IMR-90 (cell line): ENCODE data around the gene IL1RAP. TPM values are rescaled to one million over a fixed set of nuclear protein-coding genes. Genes with fewer than 3 reads are reported as not detected.
A peak's percentile ranks its signal among the peaks of the same experiment; 100 is the strongest.

Experiments used
- ATAC-seq: fragments of 200-7000 bp; cut with Tn5 transposase; 2 replicates; pipeline ENCODE4 v1.9.1; 2020; ENCODE audit warnings: low read depth, mild to moderate bottlenecking, moderate library complexity
- BruUV-seq: library from RNA; stranded (reverse); fragments of 400-500 nt; replicated peaks from 2 replicates; lab custom pipeline; 2021; lab: Mats Ljungman, UMichigan
- CTCF ChIA-PET: fragments of 300-600 bp; formaldehyde crosslinking; extraction: SDS; loops from one replicate; lab custom pipeline; 2021; ENCODE audit warnings: antibody characterized with exemption; lab: Yijun Ruan, JAX
- POLR2A ChIA-PET: fragments of 300-600 bp; sonication (Branson Sonifier 250); formaldehyde crosslinking; loops from one replicate; lab custom pipeline; 2022; ENCODE audit warnings: antibody characterized with exemption; ENCODE audit not compliant: unreplicated experiment; lab: Charles Lee
- DNase-seq: peaks from one replicate; pipeline ENCODE4 v3.0.0; 2013
- H2AFZ ChIP-seq: replicated peaks from 2 replicates; pipeline ENCODE3; 2013; ENCODE audit warnings: low read length, mild to moderate bottlenecking; ENCODE audit not compliant: poor library complexity
- H2AK5ac ChIP-seq: 2 replicates; pipeline ENCODE4 v1.6.1; 2013; ENCODE audit warnings: low read depth, low read length, inconsistent platforms
- H2AK9ac ChIP-seq: replicated peaks from 2 replicates; pipeline ENCODE3; 2013; ENCODE audit warnings: mild to moderate bottlenecking, low read depth, low read length, moderate library complexity; ENCODE audit not compliant: poor library complexity
- H2BK120ac ChIP-seq: 2 replicates; pipeline ENCODE4 v1.6.1; 2013; ENCODE audit warnings: low read depth, low read length, inconsistent platforms
- H2BK15ac ChIP-seq: 3 replicates; pipeline ENCODE4 v1.6.1; 2013; ENCODE audit warnings: low read depth, low read length, inconsistent platforms
- H2BK20ac ChIP-seq: 2 replicates; pipeline ENCODE4 v1.6.1; 2013; ENCODE audit warnings: low read depth, mild to moderate bottlenecking, inconsistent platforms, low read length, moderate library complexity
- H2BK5ac ChIP-seq: 2 replicates; pipeline ENCODE4 v1.6.1; 2013; ENCODE audit warnings: mild to moderate bottlenecking, low read depth, low read length, inconsistent platforms; ENCODE audit not compliant: poor library complexity, severe bottlenecking
- H3K14ac ChIP-seq: replicated peaks from 2 replicates; pipeline ENCODE4 v1.6.1; 2013; ENCODE audit warnings: low read depth, low read length, inconsistent platforms
- H3K18ac ChIP-seq: 2 replicates; pipeline ENCODE4 v1.6.1; 2013; ENCODE audit warnings: low read depth, low read length, control low read depth
- H3K23ac ChIP-seq: 2 replicates; pipeline ENCODE4 v1.6.1; 2013; ENCODE audit warnings: low read depth, low read length, inconsistent platforms
- H3K27ac ChIP-seq: 2 replicates; pipeline ENCODE4 v1.5.1; 2013; ENCODE audit warnings: mild to moderate bottlenecking, control low read depth, low read length; ENCODE audit not compliant: insufficient read depth
- H3K27me3 ChIP-seq: 2 replicates; pipeline ENCODE4 v1.6.1; 2013; ENCODE audit warnings: low read length; ENCODE audit not compliant: control insufficient read depth, insufficient read depth
- H3K36me3 ChIP-seq: 2 replicates; pipeline ENCODE4 v1.6.1; 2013; ENCODE audit warnings: low read length, mixed read lengths; ENCODE audit not compliant: control insufficient read depth, insufficient read depth
- H3K4ac ChIP-seq: 2 replicates; pipeline ENCODE4 v1.6.1; 2013; ENCODE audit warnings: low read depth, low read length, inconsistent platforms
- H3K4me1 ChIP-seq: 2 replicates; pipeline ENCODE4 v1.6.1; 2013; ENCODE audit warnings: low read length, mixed read lengths; ENCODE audit not compliant: control insufficient read depth, insufficient read depth
- H3K4me2 ChIP-seq: 2 replicates; pipeline ENCODE4 v1.6.1; 2013; ENCODE audit warnings: low read depth, mild to moderate bottlenecking, control low read depth, low read length, moderate library complexity
- H3K4me3 ChIP-seq: 2 replicates; pipeline ENCODE4 v1.5.1; 2013; ENCODE audit warnings: low read depth, mild to moderate bottlenecking, control low read depth, low read length, moderate library complexity; ENCODE audit not compliant: insufficient read depth
- H3K56ac ChIP-seq: 2 replicates; pipeline ENCODE4 v1.6.1; 2013; ENCODE audit warnings: low read length, inconsistent platforms; ENCODE audit not compliant: insufficient read depth; ENCODE audit errors: extremely low read depth
- H3K79me1 ChIP-seq, 2 experiments: 2 replicates each; pipeline ENCODE4 v1.6.1; 2013; ENCODE audit warnings: low read length in 2 of 2, inconsistent platforms in 1 of 2, low read depth in 1 of 2
- H3K9ac ChIP-seq: 2 replicates; pipeline ENCODE4 v1.6.1; 2013; ENCODE audit warnings: low read depth, low read length, control low read depth
- H3K9me1 ChIP-seq: 2 replicates; pipeline ENCODE4 v1.6.1; 2013; ENCODE audit warnings: low read length, inconsistent platforms; ENCODE audit not compliant: insufficient read depth
- H3K9me3 ChIP-seq: 2 replicates; pipeline ENCODE4 v1.6.1; 2013; ENCODE audit warnings: low read length; ENCODE audit not compliant: control insufficient read depth, insufficient read depth
- H4K20me1 ChIP-seq: 2 replicates; pipeline ENCODE4 v1.6.1; 2013; ENCODE audit warnings: low read length, inconsistent platforms; ENCODE audit not compliant: insufficient read depth
- H4K5ac ChIP-seq: 2 replicates; pipeline ENCODE4 v1.6.1; 2013; ENCODE audit warnings: mild to moderate bottlenecking, low read depth, low read length, control low read depth
- H4K8ac ChIP-seq, 2 experiments: 2 replicates each; pipeline ENCODE4 v1.6.1; 2013; ENCODE audit warnings: low read depth in 2 of 2, low read length in 2 of 2, control low read depth in 1 of 2, inconsistent platforms in 1 of 2
- H4K91ac ChIP-seq: 2 replicates; pipeline ENCODE4 v1.6.1; 2013; ENCODE audit warnings: low read depth, low read length, inconsistent platforms; ENCODE audit not compliant: insufficient read depth
- BHLHE40 ChIP-seq: fragments of 150-350 bp; IDR thresholded peaks from 2 replicates; pipeline ENCODE4 v1.6.1; 2016; ENCODE audit warnings: mild to moderate bottlenecking, low read depth, low read length
- CEBPB ChIP-seq: IDR thresholded peaks from 2 replicates; pipeline ENCODE4 v1.6.1; 2012; ENCODE audit warnings: low read depth, low read length, improper control_type of control experiment
- CHD1 ChIP-seq: IDR thresholded peaks from 2 replicates; pipeline ENCODE4 v1.6.1; 2012; ENCODE audit warnings: low read depth, low read length, improper control_type of control experiment
- FOS ChIP-seq: fragments of 150-350 bp; IDR thresholded peaks from 2 replicates; pipeline ENCODE4 v1.6.1; 2016; ENCODE audit warnings: low read depth, low read length
- USF2 ChIP-seq: fragments of 150-350 bp; IDR thresholded peaks from 2 replicates; pipeline ENCODE4 v1.6.1; 2017; ENCODE audit warnings: mild to moderate bottlenecking, antibody characterized with exemption, low read length, low read depth
- WGBS, 2 experiments: methylation state at CpG; one replicate each; pipeline versions ENCODE4 v1.1.5 to v1.1.7; 2013; ENCODE audit warnings: missing lambda C conversion rate in 2 of 2; ENCODE audit not compliant: insufficient read length in 1 of 2; ENCODE audit errors: extremely low coverage in 2 of 2; 5-methylcytosine and 5-hydroxymethylcytosine counted together
- dilution Hi-C: fragments of 300-500 bp; cut with HindIII; formaldehyde crosslinking; loops from one replicate; pipeline ENCODE4 v1.14.3; 2018; ENCODE audit warnings: low sequenced_read_pairs; ENCODE audit not compliant: unreplicated experiment
- in situ Hi-C: fragments of 300-500 bp; cut with MboI; formaldehyde crosslinking; loops from 3 replicates; pipeline ENCODE4 v1.14.3; 2019; ENCODE audit warnings: low sequenced_read_pairs, inconsistent platforms, mixed read lengths
- intact Hi-C: fragments of 100-400 bp; cut with micrococcal nuclease; formaldehyde crosslinking; loops from 2 replicates; pipeline ENCODE4 v1.10.0; 2022
- polyA plus RNA-seq, 3 experiments: library from polyadenylated mRNA; depleted of rRNA; stranded (reverse); fragments of >200 nt; gene quantifications; 2 replicates each; pipeline ENCODE4 v1.2.3, GENCODE V29; 2012; ENCODE audit warnings: low replicate concordance in 1 of 3
- total RNA-seq: library from RNA; depleted of rRNA; stranded (reverse); fragments of >200 nt; gene quantifications from 2 replicates; pipeline ENCODE4 v1.2.3, GENCODE V29; 2012

IL1RAP gene
- total and polyA plus RNA-seq, 2 of the 4 experiments (the other 2 are of a cell fraction) = 8.3 to 11.3 TPM

- no peaks in the 10 kb centered on the region for H3K9me3 ChIP-seq
- no peak overlapping the region for H3K4me3 ChIP-seq
- H2BK20ac ChIP-seq = no peak overlapping the region
- peak overlapping the region; percentile 17; the same call in 1 of the 2 replicates for H3K14ac ChIP-seq
- no peaks in the 10 kb centered on the region for H4K20me1 ChIP-seq
- no CpG with 5 or more reads among the region's 1 CpG for WGBS, 2 experiments
- H3K4ac ChIP-seq = peak overlapping the region; percentile 20; the same call in 1 of the 2 replicates
- no peak overlapping the region for H4K91ac ChIP-seq
- no peak overlapping the region for H2BK15ac ChIP-seq
- no peak overlapping the region for H3K23ac ChIP-seq
- in situ Hi-C loops = no loop called here
- no peak for DNase-seq
- H3K4me2 ChIP-seq = peak overlapping the region; percentile 10; the same call in 1 of the 2 replicates
- no peak overlapping the region for H2AFZ ChIP-seq
- peaks cover 7% of the 10 kb centered on the region; the same call in 1 of the 2 replicates for H3K4me1 ChIP-seq
- ATAC-seq = no peak
- no TSS peak for BruUV-seq
- H3K79me1 ChIP-seq = peaks cover 21 to 32% of the 10 kb centered on the region in 2 experiments; a peak in 3 of 4 replicates
- peaks cover 4% of the 10 kb centered on the region; the same call in 1 of the 2 replicates for H3K9me1 ChIP-seq
- no peak overlapping the region for H4K8ac ChIP-seq
- POLR2A ChIA-PET = no interaction called here
- H3K36me3 ChIP-seq = no peaks in the 10 kb centered on the region
- intact Hi-C loops = loop anchor here (10.0 kb wide), 1 partner anchor 538 kb away; no protein-coding TSS in a partner anchor
- CTCF ChIA-PET = interaction anchor here (1.1 kb wide), 1 partner anchor 28 kb away, joined by 3 read pairs; no protein-coding TSS in a partner anchor
- no peak overlapping the region for H3K9ac ChIP-seq
- H3K56ac ChIP-seq = no peak overlapping the region
- H2BK120ac ChIP-seq = no peak overlapping the region
- H3K18ac ChIP-seq = no peak overlapping the region
- no peak for TF ChIP-seq CEBPB
- no peak for TF ChIP-seq BHLHE40
- no peak for TF ChIP-seq FOS
- no peak for TF ChIP-seq CHD1
- no peak for TF ChIP-seq USF2
- H2AK9ac ChIP-seq = no peak overlapping the region
- no peak overlapping the region for H2AK5ac ChIP-seq
- no peak overlapping the region for H2BK5ac ChIP-seq
- dilution Hi-C loops = no loop called here
- no peak overlapping the region for H3K27ac ChIP-seq
- no peaks in the 10 kb centered on the region for H3K27me3 ChIP-seq
- no peak overlapping the region for H4K5ac ChIP-seq
These were observed 2.5 kb downstream of the IL1RAP start for GRCh38 chr3:190516416-190516815.
